Measurements from ENCODE around the gene ZBTB46.
"Not testable (repeated sequence)": the region's sequence is repeated elsewhere in the genome, so short reads cannot be mapped to it uniquely, and the experiment has no call there.

The ZBTB46 gene

DNA sequence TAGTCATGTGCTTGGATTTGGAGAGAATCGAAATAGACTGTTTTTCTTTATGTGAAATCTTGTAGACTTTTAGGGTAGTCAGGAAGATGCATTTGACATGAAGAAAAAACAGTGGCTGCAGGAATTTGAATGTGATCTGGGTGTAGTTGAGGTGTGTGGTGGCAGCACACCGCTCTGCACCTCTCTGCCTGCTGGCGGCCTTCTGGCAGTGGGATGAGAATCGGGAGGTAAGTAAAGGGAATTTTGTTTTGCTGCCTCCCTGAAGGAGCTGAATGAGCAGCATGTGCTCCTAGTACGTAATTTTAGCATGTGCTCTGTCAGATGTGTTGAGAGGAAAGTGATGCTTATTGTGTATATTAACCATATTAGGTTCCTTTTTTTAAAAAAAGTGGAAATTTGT lies 37.2 kb upstream of the ZBTB46 start:
- no peak for DNase-seq (ENCODE audit: extremely low read depth, low read depth)
- TF ChIP-seq, protein P1, sequence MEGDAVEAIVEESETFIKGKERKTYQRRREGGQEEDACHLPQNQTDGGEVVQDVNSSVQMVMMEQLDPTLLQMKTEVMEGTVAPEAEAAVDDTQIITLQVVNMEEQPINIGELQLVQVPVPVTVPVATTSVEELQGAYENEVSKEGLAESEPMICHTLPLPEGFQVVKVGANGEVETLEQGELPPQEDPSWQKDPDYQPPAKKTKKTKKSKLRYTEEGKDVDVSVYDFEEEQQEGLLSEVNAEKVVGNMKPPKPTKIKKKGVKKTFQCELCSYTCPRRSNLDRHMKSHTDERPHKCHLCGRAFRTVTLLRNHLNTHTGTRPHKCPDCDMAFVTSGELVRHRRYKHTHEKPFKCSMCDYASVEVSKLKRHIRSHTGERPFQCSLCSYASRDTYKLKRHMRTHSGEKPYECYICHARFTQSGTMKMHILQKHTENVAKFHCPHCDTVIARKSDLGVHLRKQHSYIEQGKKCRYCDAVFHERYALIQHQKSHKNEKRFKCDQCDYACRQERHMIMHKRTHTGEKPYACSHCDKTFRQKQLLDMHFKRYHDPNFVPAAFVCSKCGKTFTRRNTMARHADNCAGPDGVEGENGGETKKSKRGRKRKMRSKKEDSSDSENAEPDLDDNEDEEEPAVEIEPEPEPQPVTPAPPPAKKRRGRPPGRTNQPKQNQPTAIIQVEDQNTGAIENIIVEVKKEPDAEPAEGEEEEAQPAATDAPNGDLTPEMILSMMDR (IDR thresholded peaks at IDR 0.05; ENCODE audit: low read depth, low read length, missing control alignments): no peak
- no peak overlapping the region for H3K4me3 ChIP-seq (replicated peaks; ENCODE audit: low read depth, low read length)

DNA sequence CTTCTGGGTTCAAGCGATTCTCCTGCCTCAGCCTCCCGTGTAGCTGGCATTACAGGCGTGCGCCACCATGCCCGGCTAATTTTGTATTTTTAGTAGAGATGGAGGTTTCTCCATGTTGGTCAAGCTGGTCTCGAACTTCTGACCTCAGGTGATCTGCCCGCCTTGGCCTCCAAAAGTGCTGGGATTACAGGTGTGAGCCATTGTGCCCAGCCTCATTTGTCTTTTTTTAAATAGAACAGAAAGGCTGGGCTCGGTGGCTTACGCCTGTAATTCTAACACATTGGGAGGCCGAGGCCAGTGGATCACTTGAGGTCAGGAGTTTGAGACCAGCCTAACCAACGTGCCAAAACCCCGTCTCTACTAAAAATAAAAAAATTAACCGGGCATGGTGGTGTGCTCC lies 36.0 kb upstream of the ZBTB46 start:
- DNase-seq (ENCODE audit: extremely low read depth, low read depth); H3K4me3 ChIP-seq (replicated peaks; ENCODE audit: low read depth, low read length): not testable (repeated sequence)

DNA sequence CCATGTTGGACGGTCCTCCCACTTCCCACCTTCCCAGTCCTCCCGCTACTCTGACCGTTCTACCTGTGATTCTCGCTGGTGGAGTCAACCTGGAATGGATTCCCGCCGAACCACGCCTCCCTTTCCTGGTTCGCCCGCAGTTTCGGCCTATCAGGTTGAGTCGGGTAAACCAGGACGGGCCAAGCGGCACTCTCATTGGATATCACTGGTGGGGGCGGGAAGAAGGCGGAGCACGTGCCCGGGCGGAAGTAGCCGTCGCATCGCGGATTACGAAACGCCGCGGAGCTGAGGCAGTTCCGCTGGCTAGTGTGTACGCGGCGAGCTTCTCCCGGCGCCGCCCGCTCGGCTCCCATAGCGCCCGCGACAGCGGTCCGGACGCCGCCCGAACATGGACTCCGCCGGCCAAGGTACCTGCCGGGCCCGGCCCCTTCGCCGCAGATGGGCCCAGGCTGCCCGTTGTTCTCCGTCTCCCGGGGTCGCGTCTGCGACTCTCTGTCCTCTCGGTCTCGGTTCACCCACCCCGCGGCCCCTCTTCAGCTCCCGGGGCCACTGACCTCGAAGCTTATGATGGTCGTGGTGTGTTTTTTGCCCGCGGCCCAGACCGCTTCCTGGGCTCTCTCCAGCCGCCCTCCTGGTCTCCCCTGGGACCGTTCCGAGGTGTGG lies 34.0 kb upstream of the ZBTB46 start, which contains the start of gene TPD52L2:
Gene TPD52L2 (plus strand): TSS at position 293 of the 663 bp plus-strand sequence. CDS start 96 bp downstream, at position 389.
- TF ChIP-seq, protein P1 (IDR thresholded peaks at IDR 0.05; ENCODE audit: low read depth, low read length, missing control alignments): no peak
- H3K4me3 ChIP-seq (replicated peaks; ENCODE audit: low read depth, low read length): peak within 1 kb of the TSS; percentile 92
- peak; percentile 95 for DNase-seq (ENCODE audit: extremely low read depth, low read depth)

DNA sequence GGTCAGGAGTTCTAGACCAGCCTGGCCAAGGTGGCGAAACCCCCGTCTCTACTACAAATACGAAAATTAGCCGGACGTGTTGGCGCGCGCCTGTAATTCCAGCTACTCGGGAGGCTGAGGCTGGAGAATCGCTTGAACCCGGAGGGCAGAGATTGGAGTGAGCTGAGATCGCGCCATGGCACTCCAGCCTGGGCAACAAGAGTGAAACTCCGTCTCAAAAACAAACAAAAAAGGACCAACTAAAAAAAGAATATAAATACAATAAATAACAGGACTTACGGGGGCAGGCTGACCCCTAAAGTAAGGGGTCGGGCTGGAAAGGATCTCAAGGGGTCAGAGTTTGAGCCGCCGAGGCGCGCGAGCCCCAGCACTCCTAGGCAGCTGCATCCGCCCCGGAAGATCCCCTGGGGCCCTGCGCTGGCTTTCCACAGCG lies 33.5 kb upstream of the ZBTB46 start:
- DNase-seq (ENCODE audit: extremely low read depth, low read depth): no peak
- TF ChIP-seq, protein P1 (IDR thresholded peaks at IDR 0.05; ENCODE audit: low read depth, low read length, missing control alignments): no peak
- H3K4me3 ChIP-seq (replicated peaks; ENCODE audit: low read depth, low read length): peak overlapping the region; percentile 92

DNA sequence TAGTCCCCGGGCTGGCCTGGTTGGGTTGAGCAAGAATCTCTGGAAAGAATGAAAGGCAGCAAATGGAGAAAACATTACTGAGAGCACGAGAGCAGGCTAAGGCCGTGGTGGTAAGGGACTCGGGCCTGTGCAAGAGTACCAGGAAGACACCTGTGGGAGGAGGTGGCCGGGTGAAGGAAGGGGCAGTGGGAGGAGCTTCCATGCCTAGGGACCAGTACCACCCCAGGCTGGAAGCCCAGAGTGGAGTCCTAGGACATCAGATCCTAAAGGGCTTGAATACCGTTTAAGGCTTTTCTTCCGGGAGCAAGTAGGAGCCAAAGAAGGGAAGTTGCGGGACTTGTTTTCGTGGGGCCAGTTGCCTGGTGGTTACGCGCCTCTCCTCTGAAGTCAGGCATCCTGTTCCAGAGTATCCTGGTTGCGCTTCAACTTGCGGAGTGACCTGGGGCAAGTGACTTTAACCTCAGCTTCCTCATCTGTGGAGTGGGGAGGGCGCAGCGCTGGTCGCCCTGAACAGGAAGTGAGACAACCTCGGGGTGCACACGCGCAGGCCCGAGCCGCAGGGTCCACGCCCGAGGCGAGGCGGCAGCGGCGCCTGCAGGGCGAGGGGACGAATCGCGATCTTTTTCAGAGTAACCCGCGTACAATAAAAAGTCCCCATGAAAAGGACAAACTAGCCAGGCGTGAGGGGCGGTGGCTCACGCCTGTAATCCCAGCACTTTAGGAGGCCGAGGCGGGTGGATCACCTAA lies 32.9 kb upstream of the ZBTB46 start:
- TF ChIP-seq, protein P1 (IDR thresholded peaks at IDR 0.05; ENCODE audit: low read depth, low read length, missing control alignments): peak; percentile 60
- DNase-seq (ENCODE audit: extremely low read depth, low read depth): no peak
- H3K4me3 ChIP-seq (replicated peaks; ENCODE audit: low read depth, low read length): peak overlapping the region; percentile 92

DNA sequence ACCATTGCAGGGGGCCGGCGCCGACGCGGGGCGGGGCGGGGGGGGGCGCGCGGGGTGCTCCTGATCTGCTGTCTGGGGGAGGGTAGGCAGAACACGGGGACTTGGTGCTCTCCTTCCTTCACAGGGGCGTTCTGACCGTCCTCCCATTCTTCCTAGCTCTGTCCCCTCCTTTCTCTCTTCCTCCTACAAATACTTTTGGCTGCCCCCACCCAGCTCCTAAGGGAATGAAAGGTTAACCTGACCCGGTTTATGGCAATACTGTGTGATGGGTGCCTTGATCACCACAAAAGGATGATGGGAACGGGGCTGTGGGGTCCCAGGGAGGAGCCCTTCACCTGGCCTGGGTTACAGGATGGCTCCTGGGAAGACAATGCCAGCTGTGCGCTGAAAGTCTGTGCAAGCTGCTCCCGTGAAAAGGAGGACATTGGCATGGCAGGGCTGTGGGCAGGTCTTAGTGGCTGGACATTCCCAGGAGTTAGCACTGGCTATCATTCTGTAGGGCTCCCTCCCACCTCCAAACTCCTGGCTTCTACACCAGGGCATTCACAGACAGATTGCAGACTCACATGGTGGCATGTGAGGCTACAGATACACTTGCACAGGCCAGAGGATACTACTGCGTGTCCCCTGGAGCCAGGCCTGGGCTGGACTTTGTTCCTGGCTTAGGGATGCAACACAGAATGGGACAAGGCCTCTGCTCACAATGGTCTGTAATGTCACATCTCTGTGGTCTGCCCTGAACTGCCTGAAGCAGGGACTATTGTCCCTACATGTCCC lies 32.1 kb upstream of the ZBTB46 start:
- DNase-seq (ENCODE audit: extremely low read depth, low read depth): no peak
- TF ChIP-seq, protein P1 (IDR thresholded peaks at IDR 0.05; ENCODE audit: low read depth, low read length, missing control alignments): no peak
- H3K4me3 ChIP-seq (replicated peaks; ENCODE audit: low read depth, low read length): peak overlapping the region; percentile 92

All from HFF-Myc (cell line).